Right cardiac atrium (tissue), 5 donors: ENCODE data around the gene CACNA1B. TPM values are rescaled to one million over a fixed set of nuclear protein-coding genes. Genes with fewer than 3 reads are reported as not detected.
"Not testable (repeated sequence)": the region's sequence is repeated elsewhere in the genome, so short reads cannot be mapped to it uniquely, and the experiment has no call there.

Source experiments
- ATAC-seq, 2 donors: fragments of 200-7000 bp; cut with Tn5 transposase; one replicate each; pipeline versions ENCODE4 v1.8.0 to v1.9.1; 2020; ENCODE audit warnings: moderate library complexity in 2 of 2, mild to moderate bottlenecking in 1 of 2
- DNase-seq, 3 donors: peaks; one replicate each; pipeline ENCODE4 v3.0.0-alpha.2; 2020
- H3K27ac ChIP-seq: one replicate; pipeline ENCODE4 v1.5.1; 2013; ENCODE audit warnings: mild to moderate bottlenecking, low read length, control low read depth, moderate library complexity
- H3K27me3 ChIP-seq: one replicate; pipeline ENCODE4 v1.6.1; 2013; ENCODE audit not compliant: control insufficient read depth, insufficient read depth
- H3K4me1 ChIP-seq: one replicate; pipeline ENCODE4 v1.6.1; 2013; ENCODE audit warnings: low read length; ENCODE audit not compliant: control insufficient read depth, insufficient read depth
- H3K4me3 ChIP-seq: one replicate; pipeline ENCODE4 v1.5.1; 2013; ENCODE audit warnings: low read length, control low read depth
- H3K9me3 ChIP-seq: one replicate; pipeline ENCODE4 v1.6.1; 2013; ENCODE audit warnings: low read length; ENCODE audit not compliant: control insufficient read depth
- WGBS: extraction: QIAGEN DNeasy Blood & Tissue Kit; methylation state at CpG from one replicate; pipeline ENCODE4 v1.1.7; 2013; 5-methylcytosine and 5-hydroxymethylcytosine counted together
- intact Hi-C, 4 donors: fragments of 100-400 bp; cut with DNase I; formaldehyde crosslinking; loops; one replicate each; pipeline versions ENCODE4 v1.11.0 to v1.14.0; 2022 to 2023
- long read RNA-seq, 4 donors: library from polyadenylated mRNA; unstranded; transcript quantifications; one replicate each; pipeline ENCODE4 v2.0.0, GENCODE V29; 2020 to 2021
- polyA plus RNA-seq: library from polyadenylated mRNA; stranded (reverse); fragments of 200-250 nt; gene quantifications from one replicate; pipeline ENCODE4 v1.2.3, GENCODE V29; 2013
- total RNA-seq, 4 donors: library from RNA; stranded (reverse); fragmentation: NEBNext Ultra II Directional; extraction: Animal tissue kit (Norgen Biotek cat#: 25700); gene quantifications; one replicate each; pipeline ENCODE4 v1.2.1, GENCODE V29; 2021
- donor health status: healthy with polysubstance abuse.
- donor health status: DM: no; HTN: yes; CAD: no.
- donor health status: DM: no; HTN: no; CAD: no.
- donor health status: DM: no; HTN: yes; CAD: no; lungs with severe emphysema.
- donor health status: DM: yes; HTN: yes; CAD: no.

CACNA1B gene
- under 1 TPM; 0.06 to 0.44 (median 0.14) TPM for total RNA-seq
- 0.05 TPM for polyA plus RNA-seq
- long read RNA-seq, donor 1, partial matches to known transcripts = 0 of 2 reads
- long read RNA-seq, donor 1, other reads (novel, unspliced or antisense) = 2 of 2 reads
- long read RNA-seq, donor 2 = 0 reads
- long read RNA-seq, donor 3 = 0 reads
- long read RNA-seq, donor 4 = 0 reads

- H3K4me1 ChIP-seq, DNase-seq, H3K27me3 ChIP-seq, H3K27ac ChIP-seq, intact Hi-C loops, H3K9me3 ChIP-seq, ATAC-seq: not testable (repeated sequence)
- 4% methylated on average over 87 of the region's 95 CpGs for WGBS
- H3K4me3 ChIP-seq = peak within 1 kb of the TSS; percentile 33
Measured at GRCh38 chr9:137877506-137878122, at the start of gene CACNA1B. Gene CACNA1B, plus strand, starts transcription at chr9:137877782. Its CDS starts 152 bp downstream, at chr9:137877934.

DNA sequence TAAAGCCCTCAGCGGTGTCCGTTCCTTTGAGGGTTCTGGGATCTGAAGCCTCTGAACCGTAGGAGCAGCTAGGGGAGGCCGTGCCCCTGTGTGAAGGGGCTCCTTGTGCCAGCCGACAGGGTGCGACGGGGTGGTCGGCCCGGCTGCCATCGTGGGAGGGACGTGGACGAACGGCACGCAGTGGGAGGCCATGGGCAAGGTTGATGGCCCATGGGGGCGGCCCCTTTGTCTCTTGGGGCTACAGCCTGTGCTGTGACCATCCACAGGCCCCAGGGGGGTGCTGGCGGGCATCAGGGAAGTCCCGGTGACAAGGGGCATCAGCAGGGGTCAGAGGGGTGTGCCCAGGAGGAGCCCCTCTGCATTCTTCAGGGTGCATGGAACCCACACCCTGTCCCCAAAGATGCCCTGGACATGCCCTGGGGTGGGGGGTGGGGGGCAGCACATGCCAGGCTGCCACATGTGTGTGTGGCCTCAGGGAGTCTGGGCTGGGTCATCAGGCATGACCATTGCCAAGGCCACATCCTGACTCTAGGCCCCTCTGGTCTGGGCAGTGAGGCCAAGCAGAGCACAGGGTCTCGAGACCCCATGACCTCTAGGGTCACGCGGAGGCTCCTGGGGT lies 49.6 kb upstream of the CACNA1B start:
- DNase-seq (peak in 1 of 3 donors; percentile 49), ATAC-seq (no peak)
- Histone ChIP-seq H3K27me3 (no peaks in the 10 kb centered on the region), H3K4me1 (no peaks in the 10 kb centered on the region), H3K9me3 (no peaks in the 10 kb centered on the region), H3K27ac (no peak overlapping the region), H3K4me3 (no peak overlapping the region)
- intact Hi-C loops = no loop called here
- 97% methylated on average over 20 of the region's 20 CpGs for WGBS

DNA sequence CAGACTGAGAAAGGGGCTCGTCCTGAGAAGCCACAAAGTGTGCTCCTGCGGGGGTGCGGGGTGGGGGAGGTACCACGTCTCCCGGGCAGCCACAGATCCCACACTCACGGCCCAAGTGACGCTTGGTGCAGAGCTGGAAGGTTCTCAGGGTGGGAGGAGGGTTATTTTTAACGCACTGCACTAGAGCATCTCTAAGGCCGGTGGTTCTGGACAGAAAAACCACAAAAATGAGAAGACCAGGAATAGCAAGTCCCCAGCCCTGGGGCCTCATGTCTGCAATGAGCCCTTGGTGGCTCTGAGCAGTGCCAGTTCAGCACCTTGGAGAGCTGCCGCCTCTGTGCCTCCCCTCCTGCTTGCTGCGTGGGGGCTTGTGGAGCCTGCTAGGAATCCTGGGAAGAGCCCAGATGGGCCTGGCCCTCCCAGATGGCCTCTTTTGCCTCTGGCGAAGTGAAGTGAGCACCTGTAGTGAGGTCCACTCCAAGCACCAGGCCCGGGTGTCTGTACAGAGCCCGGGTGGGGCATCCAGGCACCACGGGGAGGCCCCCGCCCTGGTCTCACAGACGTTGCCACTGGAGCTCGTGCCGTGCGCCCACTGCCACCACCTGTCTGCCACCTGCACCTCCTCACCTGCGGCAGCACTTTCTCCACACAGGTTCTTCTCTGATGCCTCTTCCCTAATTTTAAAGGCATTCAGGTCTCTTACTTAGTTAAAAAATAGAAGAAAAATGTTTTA lies 48.9 kb upstream of the CACNA1B start:
- DNase-seq (peak in 1 of 3 donors; percentile 63), ATAC-seq (peak in 1 of 2 donors; percentile 18)
- WGBS = 85% methylated on average over 21 of the region's 21 CpGs

GRCh38 chr9:137829260-137829996 lies 48.2 kb upstream of the CACNA1B start:
- H3K27ac ChIP-seq = no peak overlapping the region
- intact Hi-C loops = no loop called here
- ATAC-seq (no peak), DNase-seq (peak in 1 of 3 donors; percentile 30)
- no peaks in the 10 kb centered on the region for H3K27me3 ChIP-seq
- H3K9me3 ChIP-seq = no peaks in the 10 kb centered on the region
- no peaks in the 10 kb centered on the region for H3K4me1 ChIP-seq
- H3K4me3 ChIP-seq = no peak overlapping the region
- 93% methylated on average over 14 of the region's 14 CpGs for WGBS

More for the DNA sequence above, 48.9 kb upstream of the CACNA1B start:
- Histone ChIP-seq H3K27me3 (no peaks in the 10 kb centered on the region), H3K27ac (no peak overlapping the region), H3K4me3 (no peak overlapping the region), H3K4me1 (no peaks in the 10 kb centered on the region), H3K9me3 (no peaks in the 10 kb centered on the region)
- intact Hi-C loops = no loop called here

GRCh38 chr9:137832191-137832700 lies 45.3 kb upstream of the CACNA1B start:
- intact Hi-C loops = no loop called here
- Histone ChIP-seq H3K27me3 (no peaks in the 10 kb centered on the region), H3K9me3 (no peaks in the 10 kb centered on the region), H3K27ac (no peak overlapping the region), H3K4me3 (no peak overlapping the region), H3K4me1 (no peaks in the 10 kb centered on the region)
- peak in 1 of 3 donors; percentile 35 for DNase-seq
- WGBS = 94% methylated on average over 20 of the region's 20 CpGs
- ATAC-seq = no peak

DNA sequence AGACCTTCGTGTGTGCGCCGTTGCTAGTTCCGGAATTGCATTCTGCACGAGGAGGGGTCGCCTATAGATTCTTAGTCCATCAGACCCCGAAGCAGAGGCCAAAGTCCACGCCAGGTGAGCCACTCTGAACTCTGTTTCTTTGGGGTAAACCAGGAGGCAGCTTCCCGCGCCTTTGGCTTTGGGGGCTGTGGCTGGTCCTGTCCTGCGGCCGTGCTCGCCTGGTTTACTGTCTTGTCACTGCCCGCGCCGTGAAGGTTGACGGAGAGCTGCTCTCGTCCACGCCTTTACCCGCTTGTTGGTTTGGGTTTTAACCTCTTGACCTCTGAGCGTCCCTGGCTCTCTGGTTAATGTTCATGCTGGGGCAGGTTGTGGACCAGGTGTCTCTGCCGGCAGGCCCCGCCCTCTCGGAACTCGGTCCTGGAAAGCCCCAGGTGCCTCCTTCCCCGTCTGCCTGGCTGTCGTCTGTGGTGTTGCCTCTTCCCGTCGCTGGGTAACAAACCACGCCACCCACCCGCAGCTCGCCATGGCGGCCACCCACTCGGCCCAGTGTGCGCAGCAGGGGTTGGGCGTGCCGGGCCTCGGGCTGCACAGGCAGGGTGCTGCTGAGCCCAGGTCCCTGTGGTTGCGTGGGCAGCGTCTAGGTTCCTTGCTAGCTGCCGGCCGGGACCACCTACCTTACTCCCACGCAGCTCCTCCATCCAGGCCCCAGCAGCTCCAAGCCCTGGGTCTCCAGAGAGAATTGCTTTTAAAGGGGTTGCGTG lies 44.6 kb upstream of the CACNA1B start:
- intact Hi-C loops = no loop called here
- H3K4me1 ChIP-seq = no peaks in the 10 kb centered on the region
- no peaks in the 10 kb centered on the region for H3K9me3 ChIP-seq
- H3K4me3 ChIP-seq = no peak overlapping the region
- H3K27me3 ChIP-seq = no peaks in the 10 kb centered on the region
- WGBS = 96% methylated on average over 44 of the region's 44 CpGs
- DNase-seq (peak in 1 of 3 donors; percentile 50), ATAC-seq (no peak)
- H3K27ac ChIP-seq = no peak overlapping the region

DNA sequence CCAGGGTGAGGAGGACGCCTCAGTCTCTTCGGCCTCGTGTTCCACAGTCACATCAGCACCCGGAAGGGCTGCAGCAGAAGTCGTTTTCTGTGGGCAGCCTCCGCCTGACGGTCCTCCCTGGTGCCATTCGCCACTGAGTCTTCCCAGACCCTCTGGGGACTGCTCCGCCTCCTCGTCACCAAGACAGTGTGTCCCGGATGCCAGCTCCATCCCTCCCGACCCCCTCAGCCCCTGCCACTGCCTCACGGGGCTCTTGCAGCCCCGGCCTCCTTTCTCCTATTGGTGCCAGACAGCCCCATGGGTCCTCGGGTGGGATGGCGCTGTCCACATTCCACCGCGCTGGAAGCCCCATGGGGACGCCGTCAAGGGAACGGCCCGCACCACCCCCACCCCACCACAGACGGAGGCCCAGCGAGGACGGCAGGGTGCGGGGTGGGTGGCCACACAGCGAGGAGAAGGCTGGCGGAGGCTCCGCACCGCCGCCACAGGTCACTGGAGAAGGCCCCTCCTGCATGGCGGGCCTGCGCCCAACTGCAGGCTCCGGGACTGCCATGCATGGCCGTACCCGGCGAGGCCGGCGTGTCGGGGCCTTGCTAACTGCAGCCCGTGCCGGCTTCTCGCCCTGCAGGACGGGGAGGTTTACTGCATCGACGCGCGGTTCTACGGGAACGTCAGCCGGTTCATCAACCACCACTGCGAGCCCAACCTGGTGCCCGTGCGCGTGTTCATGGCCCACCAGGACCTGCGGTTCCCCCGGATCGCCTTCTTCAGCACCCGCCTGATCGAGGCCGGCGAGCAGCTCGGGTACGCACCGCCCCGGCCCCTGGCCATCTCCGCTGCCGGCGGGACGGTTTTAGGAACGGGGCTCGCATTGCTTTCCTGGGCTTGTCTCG lies 43.6 kb upstream of the CACNA1B start:
- Histone ChIP-seq H3K27ac (no peak overlapping the region), H3K4me1 (no peaks in the 10 kb centered on the region), H3K9me3 (no peaks in the 10 kb centered on the region), H3K27me3 (no peaks in the 10 kb centered on the region), H3K4me3 (no peak overlapping the region)
- 97% methylated on average over 73 of the region's 73 CpGs for WGBS
- intact Hi-C loops = no loop called here
- ATAC-seq = peak; percentile 10 to 34
- peak in 1 of 3 donors; percentile 35 for DNase-seq

DNA sequence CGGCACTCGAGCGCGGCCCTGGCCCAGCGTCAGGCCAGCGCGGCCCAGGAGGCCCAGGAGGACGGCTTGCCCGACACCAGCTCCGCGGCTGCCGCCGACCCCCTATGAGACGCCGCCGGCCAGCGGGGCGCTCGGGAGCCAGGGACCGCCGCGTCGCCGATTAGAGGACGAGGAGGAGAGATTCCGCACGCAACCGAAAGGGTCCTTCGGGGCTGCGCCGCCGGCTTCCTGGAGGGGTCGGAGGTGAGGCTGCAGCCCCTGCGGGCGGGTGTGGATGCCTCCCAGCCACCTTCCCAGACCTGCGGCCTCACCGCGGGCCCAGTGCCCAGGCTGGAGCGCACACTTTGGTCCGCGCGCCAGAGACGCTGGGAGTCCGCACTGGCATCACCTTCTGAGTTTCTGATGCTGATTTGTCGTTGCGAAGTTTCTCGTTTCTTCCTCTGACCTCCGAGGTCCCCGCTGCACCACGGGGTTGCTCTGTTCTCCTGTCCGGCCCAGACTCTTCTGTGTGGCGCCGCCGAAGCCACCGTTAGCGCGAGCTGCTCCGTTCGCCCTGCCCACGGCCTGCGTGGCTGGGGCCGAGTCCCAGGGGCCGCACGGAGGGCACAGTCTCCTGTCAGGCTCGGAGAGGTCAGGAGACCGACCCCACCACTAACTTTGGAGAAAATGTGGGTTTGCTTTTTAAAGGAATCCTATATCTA lies 42.6 kb upstream of the CACNA1B start:
- Histone ChIP-seq H3K27ac (no peak overlapping the region), H3K4me3 (no peak overlapping the region)
- WGBS = 97% methylated on average over 66 of the region's 66 CpGs

More for the DNA sequence above, 42.6 kb upstream of the CACNA1B start:
- Histone ChIP-seq H3K9me3 (no peaks in the 10 kb centered on the region), H3K27me3 (no peaks in the 10 kb centered on the region), H3K4me1 (no peaks in the 10 kb centered on the region)
- ATAC-seq = no peak
- DNase-seq = no peak
- intact Hi-C loops = no loop called here
